ENCODE results near the gene MAN1C1.

- no peak for TF ChIP-seq CTCF (IDR thresholded peaks at IDR 0.05)
- TF ChIP-seq POLR2AphosphoS5 (IDR thresholded peaks at IDR 0.05; ENCODE audit: low read depth, low read length): no peak
- TF ChIP-seq TCF7L2 (IDR thresholded peaks at IDR 0.05; ENCODE audit: low read depth, low read length): no peak
Observed at GRCh38 chr1:25799935-25800702, 183.5 kb downstream of the MAN1C1 start, which contains the start of gene SELENON.
